ENCODE measurements around the gene WAC.

DNA sequence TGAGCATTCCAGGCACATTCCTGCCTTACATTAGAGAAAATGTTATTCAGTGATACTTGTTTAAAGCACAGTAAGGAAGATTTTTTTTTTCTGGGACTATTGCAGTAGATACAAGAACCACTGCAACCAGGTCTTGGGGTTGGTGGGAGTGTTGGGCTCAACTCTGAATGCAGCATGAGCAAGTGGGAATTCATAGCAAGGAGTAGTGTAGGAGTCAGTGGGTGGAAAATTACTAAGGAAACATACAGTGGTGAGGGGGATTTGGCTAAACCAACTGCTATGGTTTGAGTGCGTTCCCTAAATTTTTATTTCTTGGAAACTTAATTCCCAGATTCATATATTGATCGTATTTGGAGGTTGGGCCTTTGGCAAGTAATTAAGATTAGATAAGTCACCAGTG lies 22.4 kb downstream of the WAC start:
- TF ChIP-seq, protein P1, sequence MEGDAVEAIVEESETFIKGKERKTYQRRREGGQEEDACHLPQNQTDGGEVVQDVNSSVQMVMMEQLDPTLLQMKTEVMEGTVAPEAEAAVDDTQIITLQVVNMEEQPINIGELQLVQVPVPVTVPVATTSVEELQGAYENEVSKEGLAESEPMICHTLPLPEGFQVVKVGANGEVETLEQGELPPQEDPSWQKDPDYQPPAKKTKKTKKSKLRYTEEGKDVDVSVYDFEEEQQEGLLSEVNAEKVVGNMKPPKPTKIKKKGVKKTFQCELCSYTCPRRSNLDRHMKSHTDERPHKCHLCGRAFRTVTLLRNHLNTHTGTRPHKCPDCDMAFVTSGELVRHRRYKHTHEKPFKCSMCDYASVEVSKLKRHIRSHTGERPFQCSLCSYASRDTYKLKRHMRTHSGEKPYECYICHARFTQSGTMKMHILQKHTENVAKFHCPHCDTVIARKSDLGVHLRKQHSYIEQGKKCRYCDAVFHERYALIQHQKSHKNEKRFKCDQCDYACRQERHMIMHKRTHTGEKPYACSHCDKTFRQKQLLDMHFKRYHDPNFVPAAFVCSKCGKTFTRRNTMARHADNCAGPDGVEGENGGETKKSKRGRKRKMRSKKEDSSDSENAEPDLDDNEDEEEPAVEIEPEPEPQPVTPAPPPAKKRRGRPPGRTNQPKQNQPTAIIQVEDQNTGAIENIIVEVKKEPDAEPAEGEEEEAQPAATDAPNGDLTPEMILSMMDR (IDR thresholded peaks at IDR 0.05; ENCODE audit: low read depth, low read length): no peak
- TF ChIP-seq POLR2A (IDR thresholded peaks at IDR 0.05; ENCODE audit: extremely low read depth, insufficient read length): no peak
- no peak for TF ChIP-seq MYC (IDR thresholded peaks at IDR 0.05; ENCODE audit: low read depth, low read length)
- TF ChIP-seq, protein P2, sequence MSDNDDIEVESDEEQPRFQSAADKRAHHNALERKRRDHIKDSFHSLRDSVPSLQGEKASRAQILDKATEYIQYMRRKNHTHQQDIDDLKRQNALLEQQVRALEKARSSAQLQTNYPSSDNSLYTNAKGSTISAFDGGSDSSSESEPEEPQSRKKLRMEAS (IDR thresholded peaks at IDR 0.05; ENCODE audit: low read depth, low read length): no peak
